Esophagus muscularis mucosa (tissue), 4 donors: Measurements from ENCODE around the gene VN1R5.

Experiments used
- CTCF ChIP-seq, 3 experiments: fragments of 200-600 bp in 2 of 3; fragments of 450-650 bp in 1 of 3; sonication (generic) in 2 of 3; IDR thresholded peaks; one replicate each; pipeline ENCODE4 v1.5.1; 2017 to 2019; ENCODE audit warnings: antibody characterized with exemption in 3 of 3, mild to moderate bottlenecking in 2 of 3, moderate library complexity in 1 of 3
- EP300 ChIP-seq: sonication (generic); formaldehyde crosslinking; IDR thresholded peaks from one replicate; pipeline ENCODE4 v1.6.1; 2017; ENCODE audit warnings: antibody characterized with exemption
- POLR2A ChIP-seq: fragments of 450-650 bp; IDR thresholded peaks from one replicate; pipeline ENCODE4 v1.6.1; 2017; ENCODE audit warnings: antibody characterized with exemption, moderate library complexity, mild to moderate bottlenecking, low read depth
- POLR2AphosphoS5 ChIP-seq, 2 donors: sonication (generic); formaldehyde crosslinking; IDR thresholded peaks; one replicate each; pipeline ENCODE4 v1.6.1; 2017; ENCODE audit warnings: antibody characterized with exemption in 2 of 2

- no peak for TF ChIP-seq POLR2AphosphoS5 (IDR thresholded peaks at IDR 0.05)
- TF ChIP-seq EP300: no peak
- no peak for TF ChIP-seq CTCF (IDR thresholded peaks at IDR 0.05)
- no peak for TF ChIP-seq POLR2A
Observed at GRCh38 chr1:247218121-247218651, 37.7 kb upstream of the VN1R5 start.
